NCI-H128 (cell line): ENCODE measurements around the gene PACRG.
"Not testable (repeated sequence)": the region's sequence is repeated elsewhere in the genome, so short reads cannot be mapped to it uniquely, and the experiment has no call there.

Source experiments
- DNase-seq: peaks from one replicate; lab custom pipeline; 2025; ENCODE audit not compliant: unreplicated experiment; lab: John Stamatoyannopoulos, UW

Gene PACRG

DNA sequence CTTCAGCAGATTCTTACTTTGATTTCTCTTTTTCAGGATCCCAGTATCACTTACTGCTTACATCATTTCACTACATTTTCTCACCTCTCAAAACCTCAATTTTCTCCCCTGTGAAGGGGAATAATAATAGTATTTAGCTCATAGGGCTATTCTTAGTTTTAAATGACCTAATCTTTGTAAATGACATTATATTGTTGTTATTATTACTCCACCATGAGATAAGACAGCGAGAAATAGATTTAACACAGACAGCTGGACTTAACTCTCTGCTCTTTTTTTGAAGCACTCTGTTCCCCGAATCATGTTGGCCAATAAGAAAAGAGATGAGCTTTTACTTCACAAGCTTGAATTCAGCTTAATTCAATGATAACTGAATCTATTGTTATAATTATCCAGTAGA, 578.2 kb downstream of the PACRG start:
- no peak for DNase-seq

DNA sequence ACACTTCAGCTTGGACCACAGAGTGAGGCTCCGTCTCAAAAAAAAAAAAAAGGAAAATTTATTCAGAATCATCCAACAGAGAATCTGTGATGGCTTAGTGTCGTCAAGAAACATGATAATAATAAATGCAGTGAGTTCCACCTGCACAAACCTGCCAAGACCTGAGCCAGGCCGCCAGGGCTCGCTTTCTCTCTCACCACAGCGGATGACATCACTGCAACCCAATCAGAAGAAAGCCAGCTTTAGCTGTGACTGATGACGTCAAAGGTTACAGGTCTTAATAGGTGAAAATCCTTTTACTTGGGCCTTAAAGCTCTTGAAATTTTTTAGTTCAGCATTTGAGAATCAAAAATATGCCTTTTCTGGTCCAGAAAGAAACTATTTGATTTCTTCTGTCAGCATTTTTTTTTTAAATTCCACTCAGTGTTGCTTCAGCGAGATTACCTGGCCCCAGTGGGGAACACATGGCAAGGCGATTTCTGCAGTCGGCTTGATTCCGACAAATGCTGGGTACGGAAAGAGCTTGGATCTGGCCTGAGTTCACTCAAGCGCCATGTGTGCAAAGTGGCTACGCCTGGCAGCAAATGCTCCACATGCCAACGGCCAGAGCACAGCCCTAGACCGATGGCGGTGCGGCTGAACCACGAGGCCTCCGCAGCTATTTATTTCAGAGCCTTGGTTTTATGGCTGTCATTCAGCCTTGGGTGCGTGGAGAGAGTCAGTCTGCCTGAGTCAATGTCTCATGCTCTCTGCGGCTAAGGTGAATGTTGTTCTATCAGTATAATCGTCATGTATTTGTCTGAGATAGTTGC, 581.1 kb downstream of the PACRG start:
- DNase-seq: no peak

DNA sequence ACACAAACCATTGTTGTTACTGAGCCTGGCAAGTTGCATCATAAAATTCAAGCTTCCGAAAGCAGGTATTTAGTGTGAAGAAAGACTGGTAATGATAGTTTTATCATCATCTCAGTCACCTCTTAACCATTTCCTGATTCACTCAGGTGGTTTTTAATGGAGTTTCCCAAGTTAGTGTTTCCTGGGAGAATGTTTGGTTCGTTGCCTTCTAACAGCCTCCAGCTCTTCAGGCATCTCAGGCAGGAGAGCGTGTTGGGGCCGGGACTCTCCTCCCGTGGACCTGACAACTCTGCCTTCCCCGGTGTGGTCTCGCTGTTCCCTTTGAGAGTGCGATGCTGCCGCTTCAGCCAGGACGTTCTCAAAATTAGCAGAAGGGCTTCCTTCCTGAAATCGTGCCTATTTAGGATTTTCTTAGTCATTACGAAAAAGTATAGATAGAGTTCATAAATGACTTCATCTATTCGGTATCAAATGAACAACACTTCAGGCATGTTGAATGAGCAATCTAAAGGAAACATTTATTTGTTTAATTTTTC, 581.8 kb downstream of the PACRG start:
- DNase-seq: no peak

DNA sequence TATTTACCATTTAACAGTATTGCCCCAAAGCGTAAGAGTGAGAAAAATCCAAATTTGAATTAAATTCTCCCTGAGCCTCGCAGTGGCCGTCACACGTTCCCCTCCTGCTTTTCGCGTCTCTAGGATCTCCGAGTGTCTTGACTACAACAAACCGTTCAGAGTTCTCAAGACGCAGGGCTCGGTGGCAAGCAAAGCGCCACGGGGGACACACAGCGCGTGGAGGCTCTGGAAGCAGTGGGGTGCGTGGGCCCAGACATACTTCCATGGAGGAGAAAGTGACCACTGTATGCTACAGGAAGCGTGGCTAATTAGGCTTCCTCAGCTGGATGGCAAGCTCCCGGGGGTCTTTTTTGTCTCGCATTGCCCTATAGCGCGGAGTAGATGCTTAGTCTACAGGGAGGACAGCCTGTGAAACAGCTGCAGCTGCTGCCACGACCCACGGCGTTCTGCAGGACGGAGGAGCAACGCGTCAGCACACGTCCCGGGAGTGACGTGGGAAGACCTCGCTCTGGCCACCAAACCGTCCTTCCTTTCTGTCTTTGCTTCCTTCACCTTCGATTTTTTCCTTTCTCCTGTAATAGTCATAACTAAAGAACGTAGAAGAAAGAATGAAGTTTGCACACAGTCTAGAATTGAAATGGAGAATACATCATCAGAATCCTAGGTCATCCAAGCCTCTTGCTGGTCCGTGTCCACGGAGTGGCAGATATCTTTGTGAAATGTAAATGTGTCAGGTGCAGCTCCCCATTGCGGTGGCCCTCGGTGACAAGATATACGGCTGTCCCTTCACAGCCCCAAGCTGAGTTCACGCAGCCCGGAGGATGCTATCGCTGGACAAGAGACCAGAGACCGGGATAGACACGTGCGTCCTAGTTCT, 582.6 kb downstream of the PACRG start:
- no peak for DNase-seq

DNA sequence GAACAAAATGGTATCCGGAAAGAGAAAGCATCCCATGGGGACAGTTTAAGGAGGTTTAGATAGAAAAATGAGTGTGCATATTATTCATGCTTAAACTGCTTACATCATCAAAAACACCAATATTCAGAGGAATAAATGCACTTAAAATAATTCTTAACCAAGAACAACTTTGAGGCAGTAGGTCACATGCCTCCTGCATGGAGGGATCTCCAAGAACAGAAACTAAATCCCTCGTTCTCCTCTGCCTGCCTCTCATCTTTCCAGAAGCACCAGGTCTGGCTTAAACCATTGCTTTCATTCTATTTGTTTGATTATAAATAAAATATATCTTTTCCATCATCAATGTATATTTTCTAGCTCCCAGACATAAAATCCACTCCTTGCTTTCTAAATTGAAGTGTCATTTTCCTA, 583.2 kb downstream of the PACRG start:
- DNase-seq: no peak

DNA sequence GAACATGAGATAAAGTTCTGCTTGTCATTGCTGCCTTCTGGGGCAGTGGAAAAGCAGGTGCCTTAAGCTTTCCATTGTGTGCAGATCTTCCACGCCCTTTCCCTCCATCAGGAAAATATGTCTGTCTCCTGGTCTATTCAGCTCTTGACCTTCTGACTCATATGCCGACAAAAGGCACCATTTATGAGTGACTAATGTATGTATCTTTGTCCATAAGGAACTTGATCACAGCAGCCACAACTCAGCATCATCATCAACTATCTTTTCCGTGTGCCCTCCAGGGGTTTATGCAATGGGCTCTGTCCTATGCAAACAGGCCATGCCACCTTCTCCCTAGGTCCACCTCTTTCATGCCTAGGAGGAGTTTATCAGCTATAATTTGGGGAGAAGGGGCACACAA, 584.1 kb downstream of the PACRG start:
- DNase-seq: no peak

DNA sequence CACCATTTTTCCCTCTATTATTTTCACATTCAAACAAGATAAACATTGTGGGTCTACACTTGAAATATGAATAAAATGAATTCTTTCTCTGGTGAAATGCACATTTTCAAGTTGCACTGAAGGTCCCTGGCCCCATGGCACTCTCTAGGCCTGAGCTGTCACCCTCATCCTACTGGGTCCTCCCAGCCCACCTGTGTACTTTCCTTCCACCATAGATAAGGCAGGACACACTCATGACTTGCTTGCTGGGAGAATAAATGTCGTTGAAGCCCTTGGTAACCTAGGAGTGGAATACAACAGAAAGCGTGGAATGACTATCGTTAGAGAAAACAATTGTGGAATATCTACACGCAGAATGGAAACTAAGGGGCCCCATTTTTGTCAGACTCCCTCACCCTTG, 585.8 kb downstream of the PACRG start:
- DNase-seq: no peak

DNA sequence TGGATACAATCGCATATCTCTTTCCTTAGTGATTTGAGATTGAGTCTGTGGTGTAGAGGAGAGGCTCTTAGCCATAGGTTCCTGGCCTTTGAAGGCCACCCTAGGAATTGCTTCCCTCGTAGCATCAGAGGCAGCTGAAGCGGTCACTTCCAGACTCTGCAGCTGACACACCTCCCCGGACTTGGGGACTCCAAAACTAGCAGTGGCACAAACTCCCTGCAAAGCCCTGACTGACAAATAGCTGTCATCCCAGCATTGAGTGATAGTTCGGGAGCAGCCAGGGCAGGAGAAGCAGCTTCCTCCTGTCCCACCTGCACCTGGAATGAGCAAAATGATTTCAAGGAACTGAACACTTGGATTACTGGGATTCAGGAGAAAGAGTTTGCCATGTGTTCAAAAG, 586.2 kb downstream of the PACRG start:
- no peak for DNase-seq

DNA sequence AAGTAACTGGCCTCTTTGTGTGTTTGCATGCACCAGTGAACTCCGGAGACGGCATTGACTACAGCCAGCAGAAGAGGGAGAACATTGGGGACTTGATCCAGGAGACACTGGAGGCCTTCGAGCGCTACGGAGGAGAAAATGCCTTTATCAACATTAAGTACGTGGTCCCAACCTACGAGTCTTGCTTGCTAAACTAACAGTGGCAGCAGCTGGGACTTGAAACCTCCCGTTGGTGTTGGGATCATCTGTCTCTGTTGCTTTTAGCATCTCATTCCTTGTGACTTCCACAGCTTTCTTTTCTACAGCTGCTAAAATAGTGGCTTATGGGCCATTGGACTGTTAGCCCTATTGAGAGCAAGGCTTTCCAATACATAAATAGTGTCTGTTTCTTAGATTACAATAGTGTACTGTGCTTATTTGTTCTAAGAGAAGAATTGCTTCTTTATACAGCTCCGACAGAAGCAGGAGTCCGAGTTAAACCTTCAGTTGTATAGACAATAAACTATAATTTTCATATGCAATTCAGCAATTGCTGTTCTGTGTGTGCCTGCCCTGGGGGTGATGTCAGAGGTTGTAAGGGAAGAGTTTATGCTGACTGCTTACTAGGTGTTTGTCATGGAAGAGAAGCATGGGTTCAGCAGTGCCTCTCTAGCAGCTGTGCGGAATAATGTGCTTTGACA, 587.2 kb downstream of the PACRG start:
- no peak for DNase-seq

DNA sequence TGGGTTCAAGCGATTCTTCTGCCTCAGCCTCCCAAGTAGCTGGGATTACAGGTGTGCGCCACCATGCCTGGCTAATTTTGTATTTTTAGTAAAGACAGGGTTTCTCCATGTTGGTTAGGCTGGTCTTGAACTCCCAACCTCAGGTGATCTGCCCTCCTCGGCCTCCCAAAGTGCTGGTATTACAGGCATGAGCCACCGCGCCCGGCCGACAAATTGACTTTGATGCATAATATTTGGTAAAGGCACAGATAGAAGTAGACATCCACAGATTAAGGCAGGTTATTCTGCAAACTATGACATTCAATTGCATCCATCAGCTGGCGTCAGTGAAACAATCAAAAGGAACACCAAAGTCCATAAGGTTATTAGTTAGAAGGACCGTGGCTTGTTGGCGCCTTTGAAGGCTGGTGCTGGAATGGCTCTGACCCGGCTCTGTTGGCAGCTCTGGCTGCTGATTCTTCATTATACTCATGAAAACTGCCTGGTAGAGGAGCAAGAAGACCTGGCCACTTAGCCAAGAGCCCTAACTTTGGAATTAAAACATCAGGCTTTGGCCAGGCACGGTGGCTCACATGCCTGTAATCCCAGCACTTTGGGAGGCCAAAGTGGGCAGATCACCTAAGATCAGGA, 589.2 kb downstream of the PACRG start:
- DNase-seq: not testable (repeated sequence)

DNA sequence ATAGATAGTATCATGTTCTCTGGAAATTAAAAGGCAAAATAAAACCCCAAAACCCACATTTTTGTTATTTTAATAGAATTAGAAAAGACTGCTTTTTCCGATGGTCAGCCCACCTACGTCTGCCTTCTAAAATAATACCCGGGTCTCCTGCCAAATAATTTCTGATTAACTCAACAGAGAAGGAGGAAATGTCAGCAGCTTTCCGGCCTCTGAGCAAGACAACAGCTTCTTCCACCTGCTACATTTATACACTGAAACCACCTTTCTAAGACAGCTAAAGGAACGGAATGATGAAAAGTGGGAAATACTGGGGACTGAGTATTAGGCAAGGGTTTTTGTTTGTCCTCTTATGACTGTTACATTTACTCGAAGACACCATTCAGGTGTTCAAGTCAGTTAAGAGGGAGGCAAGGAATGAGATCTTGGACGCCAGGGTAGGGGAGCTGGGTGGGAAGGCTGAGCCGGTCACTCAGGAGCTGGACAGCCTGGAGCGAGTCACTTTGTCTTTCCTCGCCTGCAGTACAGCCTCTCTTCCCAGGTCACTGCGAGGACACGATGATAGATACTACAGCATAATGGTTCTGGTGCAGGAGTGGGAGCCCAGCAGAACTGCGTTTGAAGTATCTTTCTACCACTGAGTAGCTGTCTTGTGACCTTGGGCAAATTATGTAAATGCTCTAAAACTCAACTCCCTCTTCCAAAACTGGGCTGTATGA, 590.5 kb downstream of the PACRG start:
- DNase-seq: no peak

DNA sequence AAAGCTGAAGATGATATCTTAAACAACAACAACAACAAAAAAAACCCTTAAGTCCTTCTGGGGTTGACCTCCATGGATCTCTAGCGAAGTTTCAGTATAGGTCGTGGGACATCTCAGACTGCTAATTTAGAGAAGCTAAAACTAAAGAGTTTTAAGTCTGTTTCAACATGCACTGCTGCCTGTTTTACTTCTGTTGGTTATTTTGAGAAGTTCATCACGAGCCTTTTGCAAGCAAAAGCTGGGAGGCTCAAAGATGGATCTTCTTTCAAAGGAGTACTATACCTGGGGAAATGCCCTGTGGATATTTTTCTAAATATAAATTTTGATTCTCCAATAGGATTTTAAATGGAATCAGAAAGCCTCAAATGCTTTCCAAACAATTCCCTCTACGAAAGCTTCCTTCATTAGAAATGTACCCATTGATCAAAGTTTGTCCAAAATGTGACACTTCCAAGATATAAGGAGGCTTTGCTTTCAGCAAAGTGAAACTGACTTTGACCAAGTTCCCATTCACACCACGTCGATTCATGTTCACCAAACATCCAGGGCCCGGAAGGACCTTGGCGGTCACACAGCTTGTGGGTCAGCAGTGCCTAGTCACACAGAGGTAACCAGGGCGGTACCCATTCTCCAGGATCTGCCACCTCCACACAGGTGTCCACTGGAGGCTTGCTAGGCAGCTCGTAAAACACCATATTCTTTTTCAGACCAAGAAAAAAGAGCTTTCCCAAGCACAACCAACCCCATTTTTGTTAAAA, 592.0 kb downstream of the PACRG start:
- DNase-seq: no peak

DNA sequence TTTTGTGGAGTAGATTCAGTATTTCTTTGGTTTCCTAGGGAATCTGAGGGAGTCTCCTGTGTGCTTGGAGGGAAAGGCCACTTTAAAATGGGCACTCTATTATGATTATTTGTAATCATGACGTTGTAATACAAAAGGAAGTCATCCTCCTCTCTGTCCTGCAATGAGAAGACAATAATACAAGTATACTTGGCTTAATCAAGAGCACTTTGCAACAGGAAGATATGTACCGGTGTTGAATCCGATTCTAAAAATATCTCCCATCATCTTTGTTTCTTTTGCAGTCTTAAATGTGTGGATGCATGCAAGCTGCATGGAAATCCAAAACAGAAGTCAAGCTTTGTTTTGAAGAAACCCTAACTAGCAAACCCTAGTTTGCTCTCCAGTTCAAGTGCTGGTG, 592.6 kb downstream of the PACRG start:
- no peak for DNase-seq

DNA sequence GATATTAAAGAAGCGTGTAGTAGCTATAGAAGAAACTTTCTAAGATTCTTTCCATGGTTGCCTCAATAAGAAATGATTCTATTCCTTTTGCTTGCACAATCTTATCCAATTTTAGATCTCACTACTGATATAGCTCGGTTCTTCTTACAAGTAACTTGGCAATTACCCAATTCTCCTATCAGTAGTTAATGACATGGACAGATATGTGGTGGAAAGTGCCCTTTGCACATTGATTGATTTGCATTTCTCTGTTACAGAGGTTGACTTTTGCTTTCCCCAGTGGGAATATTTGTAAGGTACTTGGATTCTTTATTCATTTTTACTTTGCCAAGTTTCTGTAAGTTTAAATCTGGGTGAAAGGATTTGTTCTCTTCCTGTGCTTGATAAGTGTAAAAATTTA, 593.0 kb downstream of the PACRG start:
- DNase-seq: no peak

DNA sequence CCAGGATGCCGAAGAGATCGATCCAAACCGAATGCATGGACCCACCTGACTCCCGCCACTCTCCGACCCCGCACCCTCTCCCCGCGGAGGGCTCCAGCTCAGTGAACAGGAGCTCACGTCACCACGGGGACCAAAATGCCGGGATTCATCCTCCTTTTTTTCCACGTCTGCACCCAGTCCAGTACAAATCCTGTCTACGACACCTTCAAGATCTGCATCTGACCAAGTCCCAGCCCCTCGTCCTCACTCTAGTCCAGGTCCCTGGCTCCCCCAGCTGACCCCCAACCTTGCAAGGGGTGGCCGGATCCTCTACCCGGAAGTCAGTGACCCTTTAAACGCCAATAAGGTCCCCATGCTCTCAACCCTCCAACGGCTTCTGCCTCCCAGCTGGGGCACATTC, 593.9 kb downstream of the PACRG start:
- DNase-seq: no peak

DNA sequence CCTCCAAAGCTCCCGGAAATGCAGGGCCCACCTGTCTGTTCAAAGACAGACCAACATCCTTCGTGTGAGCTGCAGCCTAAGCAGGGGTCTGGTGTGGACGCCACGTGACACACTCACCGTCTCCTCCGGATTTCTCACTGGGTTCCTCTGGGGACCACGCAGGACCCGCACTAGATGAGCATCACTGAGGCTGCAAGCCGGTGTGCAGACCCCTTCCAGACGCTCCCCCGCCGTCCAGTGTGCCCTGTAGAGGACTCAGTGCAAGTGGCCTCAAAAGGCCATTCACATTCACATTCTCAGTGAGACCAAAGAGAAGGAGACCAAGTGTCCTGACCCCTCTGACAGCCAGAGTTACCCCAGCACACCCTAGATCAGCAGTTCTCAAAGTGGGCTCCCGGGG, 595.5 kb downstream of the PACRG start:
- DNase-seq: no peak

DNA sequence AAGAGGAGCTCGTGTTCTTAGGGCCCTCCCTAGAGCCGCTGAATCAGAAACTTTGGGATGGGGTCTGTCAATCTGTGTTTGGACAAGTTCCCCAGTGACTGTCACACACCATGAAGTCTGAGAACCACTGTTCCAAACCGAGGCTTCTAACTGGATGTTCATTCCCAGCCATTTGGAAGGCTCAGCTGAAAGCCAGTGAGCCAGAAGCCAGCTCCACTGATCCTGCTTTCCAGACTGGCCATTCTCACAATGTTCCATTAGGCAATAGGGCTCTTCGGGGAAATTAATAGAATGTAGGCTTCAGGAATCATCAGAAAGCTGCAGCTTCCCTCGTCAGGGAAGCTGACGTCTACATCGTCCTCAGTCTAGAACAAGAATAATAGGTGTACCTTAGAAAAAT, 595.9 kb downstream of the PACRG start:
- no peak for DNase-seq

DNA sequence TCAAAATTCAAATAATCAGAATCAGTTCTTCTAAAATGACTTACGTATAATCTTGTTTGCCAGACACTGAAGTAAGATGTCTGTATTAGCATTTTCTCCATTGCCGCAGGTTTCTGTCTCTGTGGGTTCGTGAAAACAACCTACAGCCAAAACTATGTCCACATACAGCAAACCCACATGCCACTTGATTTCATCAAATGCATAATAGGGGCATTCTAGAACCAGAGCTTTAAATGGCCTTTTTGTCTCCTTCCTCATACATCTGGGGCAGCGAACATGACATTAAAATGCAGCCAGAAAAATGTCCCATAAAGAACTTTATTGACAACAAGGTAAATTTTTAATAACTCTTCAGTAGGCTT, 596.5 kb downstream of the PACRG start:
- no peak for DNase-seq

DNA sequence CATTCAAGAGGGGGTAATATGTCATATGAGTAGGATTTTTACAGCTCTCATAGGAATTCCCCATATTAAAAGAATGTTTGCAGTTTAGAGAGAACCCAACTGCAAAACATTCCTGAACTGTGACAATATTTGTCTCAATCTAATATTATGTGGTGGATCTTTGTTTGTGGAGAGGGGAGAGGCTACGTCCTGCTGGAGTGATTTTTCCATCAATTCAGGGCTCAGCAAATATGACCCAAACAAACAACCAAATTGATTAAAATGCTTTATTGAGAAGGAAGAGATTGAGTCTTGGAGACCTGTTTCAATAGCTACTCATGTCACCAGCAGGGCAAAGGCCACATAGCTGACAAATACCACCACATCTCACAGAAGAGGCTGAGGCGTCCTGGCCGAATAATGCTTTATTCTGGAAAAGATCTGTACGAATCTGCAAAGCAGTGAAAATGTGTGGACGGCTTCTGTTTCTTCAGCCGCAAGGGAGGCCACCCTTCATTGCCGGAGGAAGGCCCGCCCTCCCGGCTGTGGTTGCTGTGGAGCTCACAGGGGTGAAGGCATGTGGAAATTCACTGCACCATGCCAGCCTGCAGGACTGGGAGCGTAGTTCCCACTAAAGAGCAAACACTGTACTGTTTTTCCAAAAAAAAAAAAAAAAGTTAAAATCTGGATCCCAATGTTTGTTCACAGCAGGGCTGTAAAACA, 597.1 kb downstream of the PACRG start:
- DNase-seq: no peak
